Mesothelial cell of epicardium (in vitro differentiated cells): ENCODE measurements around the gene UPK3B. TPM values are rescaled to one million over a fixed set of nuclear protein-coding genes. Genes with fewer than 3 reads are reported as not detected.
A peak's percentile ranks its signal among the peaks of the same experiment; 100 is the strongest.
"Not testable (repeated sequence)": the region's sequence is repeated elsewhere in the genome, so short reads cannot be mapped to it uniquely, and the experiment has no call there.

Experiments
- DNase-seq, 2 experiments: peaks; one replicate each; pipeline ENCODE4 v3.0.0; 2021; ENCODE audit warnings: low spot score in 2 of 2; ENCODE audit not compliant: unreplicated experiment in 2 of 2
- H3K27ac Mint-ChIP-seq: 2 replicates; pipeline ENCODE4 v1.8.0; 2021; ENCODE audit warnings: mixed read lengths
- H3K27me3 Mint-ChIP-seq: 2 replicates; pipeline ENCODE4 v1.8.0; 2021; ENCODE audit warnings: low read depth, mixed read lengths
- H3K36me3 Mint-ChIP-seq: 2 replicates; pipeline ENCODE4 v1.8.0; 2021; ENCODE audit warnings: mixed read lengths
- H3K4me1 Mint-ChIP-seq: 2 replicates; pipeline ENCODE4 v1.8.0; 2021; ENCODE audit warnings: mixed read lengths
- H3K4me3 Mint-ChIP-seq: 2 replicates; pipeline ENCODE4 v1.8.0; 2021; ENCODE audit warnings: mild to moderate bottlenecking, moderate library complexity, mixed read lengths
- H3K9me3 Mint-ChIP-seq: 2 replicates; pipeline ENCODE4 v1.8.0; 2021; ENCODE audit warnings: mixed read lengths
- CTCF ChIP-seq: fragments of 200-600 bp; sonication (generic); IDR thresholded peaks from one replicate; pipeline ENCODE4 v1.5.0; 2021; ENCODE audit warnings: antibody characterized with exemption; ENCODE audit not compliant: unreplicated experiment
- total RNA-seq: library from RNA; stranded (reverse); gene quantifications from 3 replicates; pipeline ENCODE4 v1.2.1, GENCODE V29; 2021

Gene UPK3B
- total RNA-seq, 1 donor from 2014 or later = 50.1 TPM

- Mint-ChIP-seq H3K36me3 (peaks cover 7% of the 10 kb centered on the region), H3K4me1 (peaks cover 5% of the 10 kb centered on the region), H3K27ac (no peak overlapping the region), H3K9me3 (peaks cover 4% of the 10 kb centered on the region), H3K4me3 (no peak overlapping the region), H3K27me3 (no peaks in the 10 kb centered on the region)
- no peak for TF ChIP-seq CTCF
- DNase-seq = no peak
Measured at GRCh38 chr7:76507723-76508406, 2.5 kb upstream of the UPK3B start.

- not testable (repeated sequence) for DNase-seq, H3K4me1 Mint-ChIP-seq, H3K9me3 Mint-ChIP-seq, H3K4me3 Mint-ChIP-seq, H3K36me3 Mint-ChIP-seq, H3K27ac Mint-ChIP-seq, H3K27me3 Mint-ChIP-seq
Measured at GRCh38 chr7:76511200-76511910, 1.0 kb downstream of the UPK3B start.

- not testable (repeated sequence) for H3K4me1 Mint-ChIP-seq, H3K9me3 Mint-ChIP-seq, H3K27me3 Mint-ChIP-seq, DNase-seq, H3K4me3 Mint-ChIP-seq, H3K27ac Mint-ChIP-seq, H3K36me3 Mint-ChIP-seq
Measured at GRCh38 chr7:76511911-76512885, 1.8 kb downstream of the UPK3B start.

- Mint-ChIP-seq H3K27me3 (no peaks in the 10 kb centered on the region), H3K4me1 (peaks cover 6% of the 10 kb centered on the region), H3K9me3 (no peaks in the 10 kb centered on the region), H3K27ac (no peak overlapping the region), H3K4me3 (no peak overlapping the region), H3K36me3 (no peaks in the 10 kb centered on the region)
- DNase-seq = no peak
- TF ChIP-seq CTCF = peak; percentile 55
Measured at GRCh38 chr7:76512941-76513816, 2.8 kb downstream of the UPK3B start.

GRCh38 chr7:76513817-76514799, 3.8 kb downstream of the UPK3B start:
- no peaks in the 10 kb centered on the region for H3K27me3 Mint-ChIP-seq
- DNase-seq = no peak
- H3K9me3 Mint-ChIP-seq = no peaks in the 10 kb centered on the region
- no peak overlapping the region for H3K4me3 Mint-ChIP-seq
- H3K4me1 Mint-ChIP-seq = peaks cover 6% of the 10 kb centered on the region
- no peak for TF ChIP-seq CTCF
- H3K36me3 Mint-ChIP-seq = no peaks in the 10 kb centered on the region
- H3K27ac Mint-ChIP-seq = no peak overlapping the region
